GM19372 (cell line): ENCODE results near the gene FSD2.
"Not testable (repeated sequence)": the region's sequence is repeated elsewhere in the genome, so short reads cannot be mapped to it uniquely, and the experiment has no call there.

Source experiments
- ATAC-seq: cut with Tn5 transposase; IDR thresholded peaks from one replicate; pipeline ENCODE4 v1.9.1; 2021; ENCODE audit warnings: mild to moderate bottlenecking, low read depth, moderate library complexity; ENCODE audit not compliant: unreplicated experiment

FSD2 gene

DNA sequence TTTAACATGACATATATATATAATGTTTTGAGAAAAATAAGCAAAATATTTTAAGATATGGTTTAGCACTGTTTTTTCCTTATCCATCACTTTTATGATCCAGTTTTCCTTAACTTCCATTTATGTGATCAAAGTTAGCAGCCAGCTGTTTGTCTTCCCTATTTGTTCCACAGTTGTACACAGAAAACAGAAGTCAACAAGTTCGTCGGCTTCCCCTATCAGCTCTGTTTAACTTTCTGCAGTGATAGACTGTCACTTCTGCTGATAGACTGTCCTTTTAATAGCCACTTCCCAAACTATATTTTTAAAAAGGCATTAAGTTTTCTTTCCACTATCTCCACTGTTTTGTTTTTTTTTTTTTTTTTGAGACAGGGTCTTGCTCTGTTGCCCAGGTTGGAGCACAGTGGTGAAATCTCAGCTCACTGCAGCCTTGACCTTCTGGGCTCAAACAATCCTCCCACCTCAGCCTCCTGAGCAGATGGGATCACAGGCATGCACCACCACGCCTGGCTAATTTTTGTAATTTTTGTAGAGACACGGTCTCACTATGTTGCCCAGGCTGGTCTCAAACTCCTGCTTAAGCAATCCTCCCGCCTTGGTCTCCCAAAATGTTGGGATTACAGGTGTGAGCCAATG lies 7.2 kb downstream of the FSD2 start:
- no peak for ATAC-seq

DNA sequence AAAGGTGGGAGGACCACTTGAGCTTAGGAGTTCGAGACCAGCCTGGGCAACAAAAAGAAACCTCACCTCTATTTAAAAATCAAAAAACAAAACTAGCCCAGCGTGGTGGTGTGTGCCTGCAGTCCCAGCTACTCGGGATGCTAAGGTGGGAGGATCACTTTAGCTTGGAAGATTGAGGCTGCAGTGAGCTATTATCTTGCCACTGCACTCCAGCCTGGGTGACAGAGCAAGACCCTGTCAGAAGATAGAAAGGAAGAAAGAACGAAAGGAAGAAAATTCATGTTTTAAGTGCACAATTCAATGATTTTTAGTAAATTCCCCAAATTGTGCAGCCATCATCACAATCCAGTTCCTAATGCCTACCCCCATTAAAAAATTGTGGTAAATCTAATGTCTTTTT lies 7.8 kb downstream of the FSD2 start:
- ATAC-seq, result no peak

DNA sequence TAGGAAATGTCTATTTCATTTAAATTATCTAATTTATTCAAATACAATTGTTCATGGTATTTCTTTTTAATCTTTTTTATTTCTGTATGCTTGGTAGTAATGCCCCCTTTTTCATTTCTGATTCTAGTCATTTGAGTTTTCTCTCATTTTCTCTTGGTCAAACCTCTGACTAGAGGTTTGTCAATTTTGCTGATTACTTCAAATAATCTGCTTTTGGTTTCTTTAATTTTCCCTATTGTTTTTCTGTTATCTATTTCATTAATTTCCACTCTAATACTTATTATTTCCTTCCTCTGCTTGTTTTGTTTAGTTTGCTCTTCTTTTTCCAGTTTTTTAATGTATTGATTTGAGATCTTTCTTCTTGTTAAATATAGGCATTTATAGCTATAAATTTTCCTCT lies 12.1 kb downstream of the FSD2 start:
- no peak for ATAC-seq

DNA sequence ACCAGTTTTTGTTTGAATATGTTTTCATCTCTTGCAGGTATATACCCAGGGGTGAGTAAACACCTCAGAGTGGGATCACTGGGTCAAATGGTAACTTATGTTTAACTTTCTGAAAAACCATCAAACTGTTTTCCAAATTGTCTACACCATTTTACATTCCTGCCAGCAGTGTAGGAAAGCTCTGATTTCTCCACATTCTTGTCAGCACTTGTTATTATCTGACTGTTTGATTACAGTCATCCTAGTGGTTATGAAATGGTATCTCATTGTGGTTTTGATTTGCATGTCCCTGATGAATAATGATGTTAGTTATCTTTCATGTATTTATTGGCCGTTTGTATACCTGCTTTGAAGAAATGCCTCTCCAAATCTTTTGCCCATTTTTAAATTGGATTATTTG lies 13.8 kb downstream of the FSD2 start:
- ATAC-seq, result no peak

DNA sequence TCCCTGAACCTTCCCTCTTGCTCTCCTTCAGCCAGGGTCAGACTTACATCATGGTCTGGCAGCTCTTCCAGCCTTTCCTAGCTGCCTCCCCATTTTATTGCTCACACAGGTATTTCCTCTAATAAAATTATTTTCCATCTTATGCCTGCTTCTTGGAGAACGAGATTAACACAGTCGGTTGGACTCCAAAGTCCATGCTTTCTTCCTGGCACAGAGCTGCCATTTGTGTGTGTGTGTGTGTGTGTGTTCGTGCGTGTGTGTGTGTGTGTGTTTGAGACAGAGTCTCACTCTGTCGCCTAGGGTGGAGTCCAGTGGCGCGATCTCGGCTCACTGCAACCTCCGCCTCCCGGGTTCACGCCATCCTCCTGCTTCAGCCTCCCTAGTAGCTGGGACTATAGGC lies 15.5 kb downstream of the FSD2 start:
- ATAC-seq, result no peak

DNA sequence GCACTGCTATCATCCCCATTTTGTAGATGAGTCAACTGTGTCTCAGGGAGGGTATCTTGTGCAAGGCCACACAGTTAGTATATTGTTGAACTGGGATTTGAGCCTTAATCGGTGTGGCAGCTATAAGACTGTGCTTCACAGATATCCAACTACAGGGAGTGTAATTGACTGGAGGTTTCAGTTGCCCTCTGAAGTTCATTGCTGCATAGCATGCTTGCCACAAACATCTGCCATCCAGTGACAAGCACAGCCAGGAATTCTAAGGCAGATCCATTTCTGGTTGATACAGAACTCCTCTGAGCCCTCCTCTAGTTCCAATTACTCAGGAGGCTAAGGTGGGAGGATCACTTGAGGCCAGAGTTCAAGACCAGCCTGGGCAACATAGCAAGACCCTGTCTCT lies 16.4 kb downstream of the FSD2 start:
- ATAC-seq, result no peak

DNA sequence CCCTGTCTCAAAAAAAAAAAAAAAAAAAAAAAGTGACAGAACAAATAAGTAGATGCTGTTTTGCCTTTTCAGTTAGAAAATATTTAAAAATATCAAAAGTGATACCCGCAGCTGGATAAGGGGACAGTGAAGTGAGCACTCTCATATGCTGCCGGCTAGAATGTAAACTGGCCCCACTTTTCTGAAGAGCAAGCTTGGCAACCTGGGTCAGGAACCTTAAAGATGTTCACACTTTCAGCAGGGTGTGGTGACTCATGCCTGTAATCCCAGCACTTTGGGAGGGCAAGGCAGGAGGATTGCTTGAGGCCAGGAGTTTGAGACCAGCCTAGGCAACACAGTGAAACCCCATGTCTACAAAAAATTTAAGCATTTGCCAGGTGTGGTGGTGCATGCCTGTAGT lies 17.4 kb downstream of the FSD2 start:
- no peak for ATAC-seq

DNA sequence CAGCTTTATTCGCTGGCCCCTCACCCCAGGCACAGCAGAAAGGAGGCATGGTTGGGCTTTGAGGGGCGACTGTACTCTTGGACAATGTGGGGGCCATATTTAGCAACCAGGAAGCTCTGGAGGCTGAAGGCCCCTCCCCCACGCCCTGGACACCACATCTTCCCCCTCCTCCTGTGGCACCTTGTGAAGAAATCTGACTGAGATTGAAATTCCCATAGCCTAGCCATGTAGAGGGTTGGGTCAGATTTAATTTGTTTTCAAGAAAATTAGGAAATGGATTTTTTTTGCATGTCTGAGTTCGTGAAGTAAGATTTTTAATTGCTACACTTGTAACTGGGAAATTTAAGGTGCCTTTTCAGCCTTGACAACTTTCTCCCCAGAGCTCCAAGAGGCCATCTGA lies 24.5 kb downstream of the FSD2 start:
- no peak for ATAC-seq

DNA sequence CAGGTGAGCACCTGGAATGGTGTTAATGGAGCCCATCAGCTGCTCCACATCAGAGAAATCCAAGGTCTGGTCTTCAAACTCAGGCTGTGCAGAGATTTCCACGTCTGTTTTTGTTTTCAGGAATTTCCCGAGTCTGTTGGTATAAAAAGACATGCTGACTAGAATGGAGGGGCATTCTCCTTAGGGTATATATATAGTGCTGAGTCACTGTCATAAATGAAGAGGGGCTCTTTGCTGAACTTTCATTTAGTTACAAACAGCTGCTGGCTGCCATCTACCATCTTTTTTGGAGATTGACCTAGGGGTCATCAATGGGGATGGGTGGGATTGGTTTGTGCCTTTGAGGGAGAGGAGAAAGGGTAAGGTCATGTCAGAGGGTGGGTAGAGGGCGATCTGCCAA lies 27.1 kb downstream of the FSD2 start:
- no peak for ATAC-seq

DNA sequence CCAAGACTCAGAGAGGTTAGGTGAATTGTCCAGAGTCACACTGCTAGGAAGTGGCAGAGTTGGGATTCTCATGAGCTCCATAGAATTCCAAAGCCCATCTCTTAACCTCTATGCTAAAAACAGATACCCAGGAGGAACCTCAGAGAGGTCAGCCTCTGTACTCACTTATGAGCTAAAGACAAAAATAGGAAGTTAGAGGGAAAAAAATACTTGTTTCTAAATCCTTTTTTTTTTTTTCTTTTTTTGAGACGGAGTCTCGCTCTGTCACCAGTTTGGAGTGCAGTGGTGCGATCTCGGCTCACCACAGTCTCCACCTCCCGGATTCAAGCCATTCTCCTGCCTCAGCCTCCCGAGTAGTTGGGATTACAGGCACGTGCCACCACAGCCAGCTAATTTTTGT lies 31.4 kb downstream of the FSD2 start:
- no peak for ATAC-seq

DNA sequence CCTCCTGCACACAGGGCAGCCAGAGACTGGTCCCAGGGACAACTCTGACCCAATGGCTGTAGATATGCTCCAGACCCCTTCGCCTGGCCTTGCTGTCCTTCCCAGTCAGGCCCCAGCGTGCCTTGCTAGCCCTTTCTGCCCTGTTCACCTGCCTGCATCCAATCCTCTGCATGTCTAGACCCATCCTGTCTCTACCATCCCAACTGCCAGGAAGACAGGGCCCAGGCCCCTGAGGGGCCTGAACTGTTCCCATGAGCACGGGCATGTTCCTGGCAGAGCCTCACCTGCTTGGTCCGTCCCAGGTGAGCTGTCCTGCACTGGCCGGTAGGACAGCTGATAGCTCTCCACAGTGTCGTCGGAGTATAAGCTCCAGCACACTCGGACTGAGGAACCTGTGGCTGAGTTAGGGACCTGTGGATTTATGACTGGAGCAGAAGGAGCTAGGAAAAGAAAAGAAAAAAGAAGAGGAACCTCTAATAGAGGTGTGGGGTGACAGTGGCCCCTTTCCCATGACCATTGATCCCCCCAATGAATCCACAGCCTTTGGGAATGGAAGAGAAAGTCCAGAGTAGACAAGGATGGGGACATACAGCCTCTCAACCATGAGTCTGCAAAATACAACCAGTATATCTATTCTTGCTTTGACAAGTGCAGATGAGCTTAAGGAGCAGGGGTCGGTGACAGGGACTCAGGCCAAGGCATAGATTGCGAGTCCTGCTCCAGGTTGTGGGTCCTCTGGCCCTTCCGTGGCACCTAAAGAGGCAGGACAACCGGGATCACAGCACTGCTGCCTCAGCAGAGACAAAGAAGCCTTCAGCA lies 33.9 kb downstream of the FSD2 start:
- no peak for ATAC-seq

DNA sequence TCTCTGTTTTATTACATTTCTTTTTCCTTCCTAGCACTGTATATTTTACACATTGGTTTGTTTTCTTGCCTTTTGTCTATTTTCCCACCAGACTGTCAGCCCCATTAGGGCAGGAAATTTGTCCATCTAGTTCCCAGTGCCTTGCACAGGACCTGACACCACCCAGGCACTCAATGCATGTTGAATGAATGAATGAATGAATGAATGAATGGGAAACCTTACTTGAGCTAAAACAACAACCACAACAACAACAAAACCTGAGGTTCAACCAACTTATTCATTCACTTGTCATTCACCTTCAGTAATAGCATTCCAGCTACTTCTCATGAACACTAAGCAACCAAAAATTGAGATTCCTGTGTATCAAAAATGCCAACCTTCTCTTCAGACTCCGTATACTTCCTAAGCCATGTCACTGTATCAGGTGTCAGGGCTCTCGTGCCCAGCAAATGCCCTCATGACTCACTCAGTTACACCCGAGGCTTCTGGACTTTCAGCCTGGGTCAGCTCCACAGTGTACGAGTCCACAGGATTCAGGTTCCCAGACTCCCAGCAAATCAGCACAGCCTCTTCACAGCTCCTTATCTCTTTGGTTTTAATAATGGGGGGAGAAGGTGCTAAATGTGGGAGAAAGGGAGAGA lies 37.3 kb downstream of the FSD2 start:
- no peak for ATAC-seq

DNA sequence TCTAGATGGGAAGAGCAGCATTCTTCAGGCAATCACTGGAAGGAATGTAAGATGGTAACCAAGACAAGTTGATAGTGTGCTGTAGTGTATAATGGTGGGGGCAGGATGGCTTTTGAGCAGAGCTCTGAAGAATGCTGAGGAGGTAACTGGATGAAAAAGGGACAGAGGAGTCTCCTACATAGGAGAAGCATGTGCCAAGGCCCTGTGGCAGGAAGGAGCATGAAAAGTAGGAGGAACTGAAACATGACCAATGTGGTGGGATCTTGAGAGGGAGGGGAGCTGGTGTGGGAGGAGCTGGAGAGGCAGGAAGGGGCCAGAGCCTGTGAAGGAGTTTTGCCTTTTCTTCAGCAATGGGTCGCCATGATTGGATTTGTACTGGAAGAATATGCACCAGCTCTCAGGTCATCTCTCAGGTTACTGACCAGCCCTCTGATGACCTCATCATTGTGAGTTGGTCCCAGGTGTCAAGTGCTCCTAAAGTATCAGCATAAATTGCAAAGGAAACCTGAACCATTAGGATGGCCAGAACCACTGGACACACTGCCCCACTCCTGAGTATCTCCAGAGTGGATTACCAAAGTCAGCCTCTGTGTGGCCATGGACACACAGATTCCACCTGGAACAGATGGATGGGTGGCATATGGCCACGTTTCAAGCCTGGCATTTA lies 38.6 kb downstream of the FSD2 start:
- ATAC-seq, result no peak

DNA sequence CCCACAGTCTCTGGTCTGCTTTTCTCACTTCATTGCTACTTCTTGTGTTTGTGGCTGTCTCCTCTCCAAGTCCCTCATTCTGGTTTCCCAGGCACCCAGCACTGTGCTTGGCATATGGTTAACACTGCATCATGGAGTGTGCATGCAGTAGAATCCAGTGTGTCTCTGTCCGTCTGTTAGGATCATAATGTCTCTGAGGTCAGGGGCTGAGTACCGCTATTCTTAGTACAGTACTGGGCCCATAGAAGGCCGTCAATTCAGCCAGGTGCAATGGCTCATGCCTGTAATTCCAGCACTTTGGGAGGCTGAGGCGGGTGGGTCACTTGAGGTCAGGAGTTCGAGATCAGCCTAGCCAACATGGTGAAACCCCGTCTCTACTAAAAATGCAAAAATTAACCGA lies 39.7 kb downstream of the FSD2 start:
- not testable (repeated sequence) for ATAC-seq

DNA sequence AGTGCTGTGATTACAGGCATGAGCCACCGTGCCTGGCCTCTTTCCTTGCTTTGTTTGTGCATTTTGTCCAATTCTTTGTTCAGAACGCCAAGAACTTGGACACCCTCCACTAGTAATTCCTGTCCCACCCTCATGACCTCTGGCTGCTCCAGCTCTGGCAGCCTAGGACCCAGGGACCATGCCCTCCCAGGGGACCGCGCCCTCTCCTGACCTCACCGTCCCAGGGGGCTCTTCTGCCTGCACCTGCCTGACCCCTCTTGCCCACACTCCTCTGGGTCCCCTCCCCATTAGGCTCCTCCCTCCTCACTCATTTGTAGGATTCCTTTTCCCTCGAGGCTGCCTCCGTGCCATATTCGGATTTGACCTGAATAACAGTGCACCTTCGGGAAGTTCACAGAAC lies 41.1 kb downstream of the FSD2 start:
- ATAC-seq, result no peak

DNA sequence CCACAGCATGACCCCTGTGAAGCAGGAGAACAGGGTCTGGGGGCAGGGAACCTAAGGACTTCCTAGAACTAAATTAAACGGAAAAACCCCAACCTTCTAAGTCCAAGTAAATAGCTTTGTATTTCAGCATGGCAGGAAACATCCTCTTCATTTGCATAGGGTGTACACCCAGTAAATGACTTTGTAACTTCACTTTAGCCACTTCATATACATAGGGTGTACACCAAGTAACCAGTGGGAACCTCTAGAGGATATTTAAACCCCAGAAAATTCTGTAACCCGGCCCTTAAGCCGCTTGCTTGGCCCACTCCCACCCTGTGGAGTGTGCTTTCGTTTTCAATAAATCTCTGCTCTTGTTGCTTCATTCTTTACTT lies 41.8 kb downstream of the FSD2 start:
- ATAC-seq, result no peak

DNA sequence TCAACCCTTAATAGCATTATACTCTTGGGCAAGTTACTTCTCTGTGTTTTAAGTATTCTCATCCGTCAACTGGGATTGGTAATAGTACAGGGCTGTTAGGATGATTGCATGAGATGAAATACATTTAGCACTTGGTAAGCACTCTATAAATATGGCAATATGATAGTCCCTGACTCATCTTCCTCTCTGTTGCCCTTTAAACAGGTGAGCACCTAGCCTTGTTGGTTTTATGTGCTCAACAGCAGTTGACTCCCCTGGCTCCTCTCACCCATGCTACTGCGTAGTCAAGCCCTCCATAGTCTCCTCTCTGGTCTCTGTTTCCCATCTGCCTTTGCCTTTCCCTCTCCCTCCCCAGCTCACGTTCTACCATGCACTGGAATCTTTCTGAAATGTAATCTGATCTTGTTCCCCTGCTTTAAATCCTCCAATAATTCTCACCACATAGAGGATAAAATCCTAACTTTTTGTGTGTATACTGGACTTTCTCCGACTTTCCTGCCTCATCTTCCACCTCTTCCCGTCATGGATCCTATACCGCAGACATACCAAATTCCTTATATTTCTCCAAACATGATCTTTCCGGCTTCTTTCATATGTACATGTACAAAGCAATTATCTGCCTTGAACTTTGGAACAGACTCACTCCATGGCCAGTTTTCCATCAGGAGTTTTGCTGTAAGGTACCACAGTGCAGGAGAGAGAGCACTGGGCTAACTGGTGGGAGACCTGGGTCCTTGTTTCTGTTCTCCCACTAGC lies 42.3 kb downstream of the FSD2 start:
- ATAC-seq, result no peak

DNA sequence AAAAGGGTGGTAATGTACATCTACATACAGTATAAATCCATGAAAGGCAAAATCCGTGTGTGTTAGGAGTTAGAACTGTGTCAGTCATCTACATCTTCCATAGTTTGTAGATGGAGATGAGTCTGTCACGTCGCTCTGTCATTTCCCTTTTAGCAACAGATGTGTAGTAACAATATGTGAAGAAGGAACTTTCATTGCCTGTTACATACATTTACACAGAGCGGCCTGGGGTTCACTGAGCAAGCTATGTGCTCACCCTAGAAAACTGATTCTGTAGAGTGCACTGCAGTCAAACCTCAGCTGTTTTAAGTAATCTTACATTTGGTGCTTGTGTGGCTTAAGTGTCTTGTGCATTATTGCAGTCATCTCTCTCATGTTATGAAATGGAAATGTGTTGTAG lies 54.6 kb downstream of the FSD2 start:
- no peak for ATAC-seq

DNA sequence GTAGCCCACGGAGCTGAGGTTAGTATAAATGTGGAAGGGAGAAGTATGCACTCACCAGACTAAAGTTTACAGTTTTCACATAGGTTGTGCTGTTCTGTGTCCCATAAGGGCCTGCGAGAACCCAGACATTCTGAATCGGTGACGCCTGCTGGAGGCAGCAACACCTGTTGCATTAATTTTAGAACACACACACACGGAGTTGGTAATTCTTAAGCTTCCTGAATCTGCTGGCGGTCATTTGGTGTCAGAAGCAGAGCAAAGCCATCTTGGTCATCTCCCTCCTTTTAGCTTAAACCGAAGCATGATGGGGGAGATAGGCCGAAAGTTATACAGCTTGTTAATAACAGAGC lies 55.1 kb downstream of the FSD2 start:
- peak; percentile 31 for ATAC-seq

DNA sequence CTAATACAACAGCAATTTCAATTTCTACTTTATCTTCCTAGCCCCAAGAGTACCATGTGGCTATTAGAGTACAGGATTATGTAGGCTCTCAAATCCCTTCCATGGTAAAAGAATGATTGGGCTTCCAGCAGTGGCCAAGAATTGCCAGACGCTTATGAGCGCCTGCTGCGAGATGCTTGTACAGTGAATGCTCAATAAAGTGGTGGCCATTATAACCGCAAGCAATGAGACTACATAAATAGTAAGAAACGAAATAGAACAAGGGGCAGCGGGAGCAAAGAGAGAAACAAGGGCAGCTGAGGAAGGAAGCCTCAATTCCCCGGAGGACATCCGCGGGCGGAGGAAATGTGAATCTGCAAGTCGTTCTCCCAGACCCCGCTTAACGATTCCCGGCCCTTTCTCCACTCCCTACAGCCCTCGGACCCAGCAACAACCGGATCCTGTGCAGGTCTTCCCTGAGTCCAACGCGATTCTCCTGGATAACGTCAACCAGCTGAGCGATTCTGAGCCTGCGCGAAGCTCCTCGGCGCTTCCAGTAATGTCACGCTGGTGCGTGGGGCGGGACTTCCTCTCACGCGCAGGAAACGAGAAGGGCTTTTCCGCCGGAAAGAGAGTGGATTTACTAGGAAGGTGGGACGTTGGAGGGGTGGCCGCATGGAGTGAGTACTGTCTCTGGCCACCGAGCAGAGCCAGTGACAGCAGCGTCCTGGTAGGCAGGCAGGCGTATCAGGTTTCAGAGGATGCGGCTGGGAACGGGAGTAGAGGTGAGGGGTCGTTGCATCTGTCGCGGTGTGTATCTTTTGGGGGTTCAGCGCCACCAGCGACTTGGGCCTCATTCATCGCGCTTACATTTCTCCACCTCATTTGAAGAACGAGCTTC lies 55.7 kb downstream of the FSD2 start:
- ATAC-seq, result peak; percentile 89
